Hematopoietic multipotent progenitor cell (in vitro differentiated cells): Measurements from ENCODE around the gene ACTR3C. TPM values are rescaled to one million over a fixed set of nuclear protein-coding genes. Genes with fewer than 3 reads are reported as not detected.

Experiments used
- DNase-seq, 3 donors: peaks; one replicate each; pipeline ENCODE4 v3.0.0-alpha.2; 2011 to 2015; ENCODE audit warnings: low read depth in 2 of 3, low spot score in 2 of 3
- total RNA-seq: library from RNA; depleted of rRNA; stranded (reverse); fragments of >200 nt; gene quantifications from one replicate; pipeline ENCODE4 v1.2.3, GENCODE V29; 2012

Gene ACTR3C
- 26.4 TPM for total RNA-seq

DNA sequence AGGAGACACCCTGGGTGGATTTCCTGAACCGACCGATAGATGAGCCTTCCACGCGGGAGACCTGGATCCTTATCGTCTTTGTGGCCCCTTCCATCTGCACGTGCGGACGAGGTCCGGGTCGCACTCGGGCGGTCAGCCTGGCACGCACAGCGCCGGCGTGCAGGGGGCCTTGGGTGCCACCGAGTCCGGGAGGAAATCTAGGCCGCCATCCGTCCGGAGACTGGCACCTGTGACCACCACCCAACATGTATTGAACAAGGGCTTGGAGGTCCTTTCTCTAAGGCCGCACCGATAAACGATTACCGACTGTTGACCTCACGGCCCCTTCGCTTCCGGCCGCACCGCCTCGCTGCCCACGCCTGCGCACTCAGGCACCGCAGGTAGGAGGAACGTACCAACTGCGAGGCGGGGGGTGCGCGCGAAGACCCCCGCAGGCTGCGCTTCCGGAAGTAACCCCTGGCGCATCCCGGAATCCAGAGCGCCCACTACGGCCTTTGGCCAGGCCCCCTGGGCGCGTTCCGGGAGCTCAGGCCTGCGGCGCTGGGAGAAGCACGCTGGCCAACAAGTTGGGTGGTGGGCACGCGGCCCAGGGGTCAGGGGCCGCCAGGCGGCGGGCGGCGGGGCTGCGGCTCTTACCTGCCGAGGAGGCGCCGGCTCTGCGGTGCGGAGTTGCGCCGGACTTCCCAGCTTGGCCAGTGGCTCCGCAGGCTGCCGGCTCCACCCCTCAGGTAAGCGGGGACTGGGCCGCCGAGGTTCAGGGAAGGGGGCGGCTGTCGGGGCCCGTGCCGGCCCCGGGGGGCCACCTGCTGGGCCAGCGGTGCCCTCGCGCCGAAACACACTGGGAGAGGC lies at the start of gene ACTR3C, which contains the start of gene LRRC61:
Gene ACTR3C (minus strand): TSS at position 713 of the 849 bp plus-strand sequence. CDS start 28,249 bp downstream, outside the sequence.
Gene LRRC61 (plus strand): TSS at position 523 of the 849 bp plus-strand sequence. CDS start 13,507 bp downstream, outside the sequence.
- peak; percentile 23 to 59 (median 53) for DNase-seq

DNA sequence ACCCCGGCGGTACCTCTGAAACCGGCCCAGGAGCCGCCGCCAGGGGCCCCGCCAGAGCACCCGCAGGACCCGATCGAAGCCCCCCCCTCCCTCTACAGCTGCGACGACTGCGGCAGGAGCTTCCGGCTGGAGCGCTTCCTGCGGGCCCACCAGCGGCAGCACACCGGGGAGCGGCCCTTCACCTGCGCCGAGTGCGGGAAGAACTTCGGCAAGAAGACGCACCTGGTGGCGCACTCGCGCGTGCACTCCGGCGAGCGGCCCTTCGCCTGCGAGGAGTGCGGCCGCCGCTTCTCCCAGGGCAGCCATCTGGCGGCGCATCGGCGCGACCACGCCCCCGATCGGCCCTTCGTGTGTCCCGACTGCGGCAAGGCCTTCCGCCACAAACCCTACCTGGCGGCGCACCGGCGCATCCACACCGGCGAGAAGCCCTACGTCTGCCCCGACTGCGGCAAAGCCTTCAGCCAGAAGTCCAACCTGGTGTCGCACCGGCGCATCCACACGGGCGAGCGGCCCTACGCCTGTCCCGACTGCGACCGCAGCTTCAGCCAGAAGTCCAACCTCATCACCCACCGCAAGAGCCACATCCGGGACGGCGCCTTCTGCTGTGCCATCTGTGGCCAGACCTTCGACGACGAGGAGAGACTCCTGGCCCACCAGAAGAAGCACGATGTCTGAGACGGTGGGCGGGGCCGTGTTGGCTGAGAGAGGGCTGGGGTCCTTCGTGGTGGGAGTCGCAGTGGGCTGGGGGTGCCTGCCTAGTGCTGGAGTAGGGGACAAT lies 49.1 kb upstream of the ACTR3C start:
- DNase-seq = no peak

DNA sequence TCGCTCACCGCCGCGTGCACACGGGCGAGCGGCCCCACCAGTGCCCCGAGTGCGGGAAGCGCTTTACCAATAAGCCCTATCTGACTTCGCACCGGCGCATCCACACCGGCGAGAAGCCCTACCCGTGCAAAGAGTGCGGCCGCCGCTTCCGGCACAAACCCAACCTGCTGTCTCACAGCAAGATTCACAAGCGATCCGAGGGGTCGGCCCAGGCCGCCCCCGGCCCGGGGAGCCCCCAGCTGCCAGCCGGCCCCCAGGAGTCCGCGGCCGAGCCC lies 48.6 kb upstream of the ACTR3C start:
- no peak for DNase-seq

DNA sequence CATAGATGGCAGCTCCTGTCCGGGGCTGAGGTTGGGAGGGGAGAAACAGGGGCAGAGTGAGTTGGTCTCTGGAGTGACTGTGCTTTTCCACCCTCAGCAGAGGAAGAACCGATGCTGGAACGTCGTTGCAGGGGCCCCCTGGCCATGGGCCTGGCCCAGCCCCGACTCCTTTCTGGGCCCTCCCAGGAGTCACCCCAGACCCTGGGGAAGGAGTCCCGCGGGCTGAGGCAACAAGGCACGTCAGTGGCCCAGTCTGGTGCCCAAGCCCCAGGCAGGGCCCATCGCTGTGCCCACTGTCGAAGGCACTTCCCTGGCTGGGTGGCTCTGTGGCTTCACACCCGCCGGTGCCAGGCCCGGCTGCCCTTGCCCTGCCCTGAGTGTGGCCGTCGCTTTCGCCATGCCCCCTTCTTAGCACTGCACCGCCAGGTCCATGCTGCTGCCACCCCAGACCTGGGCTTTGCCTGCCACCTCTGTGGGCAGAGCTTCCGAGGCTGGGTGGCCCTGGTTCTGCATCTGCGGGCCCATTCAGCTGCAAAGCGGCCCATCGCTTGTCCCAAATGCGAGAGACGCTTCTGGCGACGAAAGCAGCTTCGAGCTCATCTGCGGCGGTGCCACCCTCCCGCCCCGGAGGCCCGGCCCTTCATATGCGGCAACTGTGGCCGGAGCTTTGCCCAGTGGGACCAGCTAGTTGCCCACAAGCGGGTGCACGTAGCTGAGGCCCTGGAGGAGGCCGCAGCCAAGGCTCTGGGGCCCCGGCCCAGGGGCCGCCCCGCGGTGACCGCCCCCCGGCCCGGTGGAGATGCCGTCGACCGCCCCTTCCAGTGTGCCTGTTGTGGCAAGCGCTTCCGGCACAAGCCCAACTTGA lies 48.0 kb upstream of the ACTR3C start:
- no peak for DNase-seq

DNA sequence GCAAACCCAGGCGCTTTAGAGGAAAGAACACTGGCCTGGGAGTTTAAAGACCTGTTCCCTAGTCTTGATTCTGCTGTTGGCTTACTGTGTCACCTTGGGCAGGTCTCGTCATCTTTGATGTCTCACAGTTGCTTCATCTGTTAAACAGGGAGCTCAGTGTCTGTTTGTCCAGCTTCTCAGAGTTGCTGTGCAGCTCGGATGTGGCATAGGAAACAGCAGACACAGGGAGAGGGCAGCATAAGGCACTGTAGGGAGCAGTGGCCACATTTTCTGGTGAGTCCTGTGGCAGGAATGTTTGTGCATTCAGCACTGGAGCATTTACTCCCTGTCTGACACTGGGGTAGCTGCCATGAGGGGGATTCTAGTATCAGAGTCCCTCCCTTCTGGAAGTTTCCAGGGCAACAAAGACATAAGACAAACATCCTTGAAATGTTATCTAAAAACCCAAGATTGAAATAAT lies 47.3 kb upstream of the ACTR3C start:
- DNase-seq = no peak

DNA sequence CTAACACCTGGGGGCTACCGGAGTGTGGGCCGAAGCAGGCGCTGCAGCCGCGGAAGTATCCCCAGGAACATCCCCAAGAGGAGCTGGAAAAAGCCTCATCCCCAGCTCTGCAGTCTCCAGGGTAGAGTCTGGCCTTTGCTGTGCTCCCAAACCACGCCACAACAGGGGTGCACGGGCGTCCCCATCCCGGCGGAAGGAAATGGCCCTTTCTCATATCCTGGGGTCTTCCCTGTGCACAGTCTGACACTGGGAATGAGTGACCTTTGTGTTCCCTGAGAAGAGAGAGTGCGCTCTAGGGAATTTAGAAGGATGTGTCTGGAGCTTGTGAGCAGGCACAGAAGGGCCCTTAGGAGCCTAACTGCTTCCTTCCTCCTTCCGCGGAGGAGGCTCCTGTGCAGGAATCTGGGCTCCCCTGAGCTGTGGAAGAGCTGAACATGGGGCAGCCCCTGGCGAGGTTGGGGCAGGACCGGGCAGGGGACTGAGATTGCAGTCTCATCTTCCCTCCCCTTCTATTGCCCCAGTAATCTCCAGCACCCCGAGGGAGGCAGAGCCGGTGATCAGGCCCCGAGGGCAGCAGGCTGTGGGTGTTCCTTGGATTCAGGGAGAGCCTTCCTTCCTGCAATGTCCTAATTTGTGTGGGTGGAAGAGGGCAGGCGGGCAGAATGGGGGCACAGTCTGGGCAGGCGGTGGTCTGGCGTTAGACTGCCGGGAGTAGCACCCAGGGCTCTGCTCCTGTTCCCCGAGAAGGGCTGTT lies 46.6 kb upstream of the ACTR3C start:
- no peak for DNase-seq

DNA sequence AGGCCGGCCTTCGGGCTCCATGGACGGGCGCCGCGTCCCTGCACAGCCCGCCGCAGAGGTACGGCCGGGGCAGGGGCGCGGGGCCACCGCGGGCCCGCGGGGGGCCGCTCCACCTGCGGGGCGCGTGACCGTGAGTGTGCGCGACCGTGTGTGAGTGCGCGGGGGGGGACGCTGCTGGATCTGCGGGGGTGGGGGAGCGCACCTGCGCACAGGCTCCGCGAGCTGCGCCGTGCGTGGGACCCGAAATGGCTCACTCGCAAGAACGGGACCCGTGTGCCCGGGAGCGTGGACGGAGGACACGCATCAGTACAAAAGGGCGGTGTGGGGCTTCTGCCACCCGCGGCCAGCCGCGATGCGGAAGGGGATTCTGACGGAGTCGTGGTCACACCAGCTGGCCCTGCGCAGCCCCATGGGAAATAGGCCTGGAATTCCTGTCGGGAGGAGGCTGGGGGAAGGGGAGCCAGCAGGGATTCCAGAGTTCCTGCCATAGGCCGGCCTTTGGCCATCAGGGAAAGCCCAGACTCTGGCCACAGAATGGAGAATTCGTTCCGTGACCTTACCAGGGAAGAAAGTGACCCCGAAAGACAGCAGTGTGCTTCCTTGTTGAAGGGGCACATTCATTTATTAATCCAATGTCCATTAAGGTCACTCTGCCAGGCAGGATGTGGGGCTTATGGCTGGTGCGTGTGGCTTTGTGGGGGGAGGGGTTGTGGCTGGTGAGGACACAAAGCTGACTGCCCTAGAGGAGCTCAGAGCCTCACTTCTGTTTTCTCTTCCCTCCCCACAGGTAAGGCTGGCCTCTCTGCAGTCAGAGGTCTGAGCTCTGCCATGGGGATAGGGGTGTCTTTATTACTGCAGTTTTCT lies 45.8 kb upstream of the ACTR3C start:
- peak in 1 of 3 donors; percentile 42 for DNase-seq

DNA sequence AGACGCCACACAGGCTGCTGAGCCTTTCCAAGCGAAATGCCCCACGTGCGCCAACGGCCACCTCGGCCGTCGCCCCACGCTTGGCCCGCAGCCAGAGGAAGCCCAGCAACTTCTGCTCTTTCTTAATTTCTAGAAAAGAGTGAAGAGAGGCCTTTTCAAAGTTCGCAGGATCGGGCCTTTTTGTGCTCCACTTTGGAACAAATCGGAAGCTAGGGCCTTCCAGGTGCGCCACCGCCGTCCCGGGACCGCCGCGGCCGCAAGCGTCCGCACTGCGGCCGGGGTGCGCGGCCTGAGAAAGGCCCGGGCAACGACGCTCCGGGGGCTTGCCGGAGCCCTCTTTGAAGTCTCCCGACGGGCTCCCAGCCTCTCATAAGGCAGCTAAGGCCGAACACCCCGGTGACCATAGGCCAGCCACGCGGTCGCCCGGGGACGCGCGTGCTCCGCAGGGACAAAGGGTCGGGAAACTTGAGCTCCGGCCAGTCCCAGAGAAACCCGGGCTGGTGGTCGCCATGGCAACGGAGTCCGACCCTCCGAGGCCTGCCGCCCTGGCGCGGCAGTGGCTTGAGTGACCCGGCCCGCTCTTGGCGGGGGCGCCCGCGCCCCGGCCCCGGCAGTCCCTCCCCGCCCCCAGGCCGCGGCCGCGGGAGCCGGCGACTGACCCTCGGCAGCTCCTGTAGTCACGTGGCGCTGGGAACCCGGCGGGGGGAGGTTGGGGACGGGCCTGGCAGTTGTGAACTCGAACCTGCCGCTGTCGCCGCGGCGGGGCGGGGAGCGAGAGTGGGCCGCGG lies 44.9 kb upstream of the ACTR3C start, which contains the start of gene REPIN1:
Gene REPIN1 (plus strand): TSS at position 727 of the 788 bp plus-strand sequence. CDS start 890 bp downstream, outside the sequence.
- DNase-seq = peak in 2 of 3 donors; percentile 94 to 95

DNA sequence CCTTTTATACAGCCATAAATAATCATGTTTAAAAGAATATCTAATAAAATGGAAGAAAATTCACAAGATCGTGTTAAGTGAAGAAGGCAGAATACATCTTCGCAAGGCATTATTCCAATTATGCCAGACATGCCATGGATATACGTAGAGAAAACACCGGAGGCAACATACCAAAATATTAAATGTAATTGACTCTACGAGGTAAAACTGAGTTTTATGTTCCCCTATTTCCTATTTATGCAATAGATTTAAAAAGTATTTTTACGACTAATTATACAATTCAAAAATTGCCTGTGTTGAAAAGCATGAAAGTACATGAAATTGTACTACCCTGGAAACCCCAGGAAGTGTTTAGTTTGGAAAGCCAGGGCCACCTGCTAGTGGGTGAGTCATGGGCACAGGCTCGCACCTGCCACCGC lies 44.3 kb upstream of the ACTR3C start:
- DNase-seq = no peak

DNA sequence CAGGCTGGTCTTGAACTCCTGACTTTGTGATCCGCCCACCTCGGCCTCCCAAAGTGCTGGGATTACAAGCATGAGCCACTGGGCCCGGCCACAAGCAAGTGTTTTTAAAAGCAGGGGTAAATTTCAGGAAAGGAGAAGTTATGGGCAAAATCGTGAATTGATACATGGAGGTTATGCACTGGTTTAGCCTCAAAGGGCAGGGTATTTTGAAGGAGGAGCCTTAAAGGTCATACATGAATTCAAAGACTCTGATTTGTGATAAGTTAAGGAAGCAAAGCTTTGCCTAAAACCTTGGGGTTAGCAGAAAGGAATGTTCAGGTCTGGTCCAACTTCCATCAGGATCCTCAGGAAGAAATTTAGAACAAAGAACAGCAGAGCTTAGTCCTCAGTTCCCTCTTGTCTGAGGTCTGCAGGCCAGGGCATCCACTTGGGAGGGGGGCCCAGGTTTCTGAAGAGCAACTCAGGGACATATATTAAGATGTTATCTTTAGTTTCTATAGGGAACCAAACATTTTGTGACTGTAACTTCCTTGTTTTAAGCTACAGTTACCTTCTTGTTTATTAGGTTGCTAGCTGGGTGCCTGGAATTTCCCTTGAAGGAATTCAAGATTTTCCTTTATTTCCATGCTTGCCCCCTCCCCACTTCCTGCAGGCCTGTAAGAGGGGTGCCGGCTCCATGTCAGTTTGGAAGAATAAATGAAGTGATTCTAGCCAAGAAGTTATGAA lies 42.5 kb upstream of the ACTR3C start:
- peak in 1 of 3 donors; percentile 88 for DNase-seq

DNA sequence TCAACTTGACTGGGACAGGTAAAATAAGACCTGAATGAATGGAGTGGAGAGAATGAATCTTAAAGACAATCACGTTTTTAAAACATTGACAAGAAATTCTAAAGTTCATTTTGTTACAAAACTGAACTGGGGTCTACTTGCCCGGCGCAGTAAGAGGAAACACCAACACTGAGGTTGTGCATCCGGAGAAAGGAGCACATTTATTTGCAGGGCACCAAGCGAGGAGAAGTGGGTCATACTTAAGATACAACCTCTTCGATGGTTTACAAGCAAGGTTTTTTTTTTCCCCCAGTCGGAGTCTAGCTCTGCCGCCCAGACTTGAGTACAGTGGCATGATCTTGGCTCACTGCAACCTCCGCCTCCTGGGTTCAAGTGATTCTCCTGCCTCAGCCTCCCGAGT lies 41.8 kb upstream of the ACTR3C start:
- peak in 1 of 3 donors; percentile 39 for DNase-seq

DNA sequence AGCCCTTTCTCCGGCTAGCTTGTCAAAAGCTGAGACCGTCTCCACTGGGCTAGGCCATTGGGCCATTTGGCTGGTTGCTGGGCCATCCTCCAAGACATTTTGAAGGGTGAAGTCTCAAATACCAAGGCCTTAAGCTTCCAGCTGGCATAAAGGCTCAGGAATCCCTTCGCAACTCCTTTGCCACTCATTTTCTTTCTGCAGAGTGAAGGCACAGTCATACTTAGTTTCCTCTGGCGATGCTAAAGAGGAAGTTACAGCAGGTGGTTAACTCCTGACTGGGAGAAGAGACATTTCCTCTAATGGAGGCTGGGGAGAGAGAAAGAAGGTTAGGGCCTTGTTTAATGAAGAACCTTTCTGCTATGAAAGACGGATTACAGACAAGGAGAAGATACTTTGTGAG lies 40.5 kb upstream of the ACTR3C start:
- peak in 2 of 3 donors; percentile 67 to 86 for DNase-seq

DNA sequence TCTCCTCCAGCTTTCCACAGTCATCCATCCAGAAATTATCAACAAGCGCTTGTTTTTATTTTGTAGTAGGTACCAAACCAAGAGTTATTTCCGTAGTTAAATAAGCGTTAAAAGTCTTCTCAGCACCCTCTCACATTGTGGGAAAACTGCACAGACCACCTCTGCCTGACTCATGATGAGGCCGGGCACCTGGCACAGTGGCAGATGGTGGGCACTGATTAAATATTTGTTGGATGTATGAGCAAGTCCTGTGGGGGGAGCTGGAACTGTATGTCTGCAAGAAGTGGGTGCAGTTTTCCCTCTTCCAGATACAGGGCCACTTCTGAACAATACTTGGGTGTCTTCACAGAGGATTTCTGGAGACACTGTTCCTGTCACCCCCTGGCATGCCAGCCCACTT lies 40.0 kb upstream of the ACTR3C start:
- peak in 2 of 3 donors; percentile 87 to 89 for DNase-seq

DNA sequence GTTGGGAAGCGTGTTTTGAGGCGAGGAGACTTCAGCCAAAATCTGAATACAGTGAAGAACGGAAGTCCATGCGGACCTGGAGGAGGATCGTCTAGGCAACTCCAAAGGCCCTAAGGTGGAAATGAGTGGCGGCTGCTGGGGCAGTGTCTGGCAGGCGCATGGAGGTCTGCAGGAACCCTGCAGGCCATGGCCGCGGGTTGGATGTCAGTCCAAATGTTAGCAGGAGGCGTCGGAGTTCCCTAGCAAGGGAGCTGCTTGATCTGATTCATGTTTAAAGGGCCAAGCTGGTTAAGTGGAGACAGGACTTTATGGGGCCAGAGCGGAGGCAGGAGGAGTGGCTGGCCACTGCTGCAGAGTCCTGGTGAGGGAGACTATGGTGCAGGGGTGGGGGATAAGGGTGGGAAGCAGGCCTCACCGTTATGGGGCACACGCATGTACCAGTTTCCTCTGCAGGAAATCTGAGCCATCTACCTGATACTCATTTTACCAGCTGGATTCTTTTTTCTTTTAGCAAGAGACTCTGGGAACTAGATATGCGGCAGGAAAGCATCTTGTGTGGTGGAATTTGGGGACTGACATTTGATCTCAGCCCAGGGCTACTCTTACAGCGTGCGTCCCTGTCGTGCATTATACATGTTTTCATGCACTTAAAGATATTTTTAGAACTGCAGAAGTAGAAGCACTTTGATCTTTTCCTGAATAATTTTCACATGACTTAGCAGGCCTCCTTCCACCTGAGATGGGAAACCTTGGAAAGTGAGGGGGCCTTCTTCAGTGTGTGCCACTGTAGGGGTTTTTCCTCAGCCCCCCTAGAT lies 38.7 kb upstream of the ACTR3C start:
- DNase-seq = no peak

DNA sequence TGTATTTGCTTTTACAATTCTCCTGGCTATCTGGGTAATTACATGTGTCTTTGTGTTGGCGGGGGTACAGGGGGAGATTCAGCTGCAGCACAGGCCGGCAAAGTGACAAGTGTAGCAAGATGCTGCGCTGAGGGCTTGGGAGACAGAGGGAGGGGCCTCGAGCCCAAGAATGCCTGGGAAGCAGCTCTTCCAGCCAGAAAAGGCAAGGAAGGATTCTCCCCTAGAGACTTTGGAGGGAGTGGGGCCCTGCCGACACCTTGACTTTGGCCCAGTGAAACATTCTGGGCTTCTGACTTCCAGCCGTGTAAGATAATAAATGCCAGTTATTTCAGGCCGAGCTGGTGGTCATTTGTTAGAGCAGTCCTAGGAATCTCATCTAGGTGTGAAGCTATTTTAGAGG lies 38.1 kb upstream of the ACTR3C start:
- DNase-seq = no peak

DNA sequence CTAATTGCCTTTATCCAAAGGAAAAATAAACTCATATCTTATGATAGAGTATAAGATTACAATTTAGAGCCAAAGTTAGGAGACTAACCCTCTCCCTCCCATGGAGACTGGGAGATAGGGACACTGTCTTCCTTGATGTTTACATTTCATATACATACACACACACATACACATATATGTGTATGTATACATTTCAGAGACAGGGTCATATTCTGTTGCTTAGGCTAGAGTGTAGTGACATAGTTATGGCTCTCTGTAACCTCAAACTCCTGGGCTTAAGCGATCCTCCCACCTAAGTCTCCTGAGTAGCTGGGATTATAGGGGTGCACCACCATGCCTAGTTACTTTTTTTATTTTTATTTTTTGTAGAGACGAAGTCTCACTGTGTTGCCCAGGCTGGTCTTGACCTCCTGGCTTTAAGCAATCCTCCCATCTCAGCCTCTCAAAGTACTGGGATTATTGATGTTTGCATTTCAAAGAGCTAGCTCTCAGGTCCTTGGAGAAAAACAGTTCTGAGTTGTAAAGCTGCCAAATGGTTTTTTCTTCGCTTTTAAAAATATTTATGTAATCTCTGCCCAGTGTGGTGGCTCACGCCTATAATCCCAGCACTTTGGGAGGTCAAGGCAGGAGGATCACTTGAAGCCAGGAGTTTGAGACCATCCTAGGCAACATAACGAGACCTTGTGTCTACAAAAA lies 37.2 kb upstream of the ACTR3C start:
- no peak for DNase-seq
